ENCODE data around the gene MPRIP. TPM values are rescaled to one million over a fixed set of nuclear protein-coding genes. Genes with fewer than 3 reads are reported as not detected.
A peak's percentile ranks its signal among the peaks of the same experiment; 100 is the strongest.

MPRIP gene
- total and polyA plus RNA-seq, 8 donors: 80.2 to 518 (median 190) TPM

GRCh38 chr17:17071531-17072360 lies 29.5 kb downstream of the MPRIP start:
- no peak for DNase-seq
- intact Hi-C loops (cut with DNase I; ENCODE audit: low total_unique reads): no loop called here
- Histone ChIP-seq H3K4me1 (peaks cover 35 to 68% (median 60%) of the 10 kb centered on the region in 4 donors), H3K9me3 (no peaks in the 10 kb centered on the region), H3K4me3 (no peak overlapping the region), H3K27ac (no peak overlapping the region), H3K27me3 (no peaks in the 10 kb centered on the region), H3K36me3 (peaks cover 14 to 29% (median 24%) of the 10 kb centered on the region in 4 donors)
- 78 to 86% (median 85%) methylated on average over 9 to 14 of the region's 14 CpGs for WGBS, 5 donors
- no peak for TF ChIP-seq EP300 (IDR thresholded peaks at IDR 0.05)
- no peak for TF ChIP-seq POLR2AphosphoS5 (IDR thresholded peaks at IDR 0.05)
- no peak for TF ChIP-seq CTCF (IDR thresholded peaks at IDR 0.05)
- no peak for TF ChIP-seq POLR2A (IDR thresholded peaks at IDR 0.05)

- no peak overlapping the region for H3K27ac ChIP-seq
- TF ChIP-seq POLR2AphosphoS5 (IDR thresholded peaks at IDR 0.05) (no peak), CTCF (IDR thresholded peaks at IDR 0.05) (no peak), POLR2A (IDR thresholded peaks at IDR 0.05) (no peak), EP300 (IDR thresholded peaks at IDR 0.05) (no peak)
- H3K4me1 ChIP-seq: peaks cover 40 to 68% (median 62%) of the 10 kb centered on the region in 4 donors
- WGBS, 5 donors: 89 to 93% (median 91%) methylated on average over 5 of the region's 5 CpGs
- no peaks in the 10 kb centered on the region for H3K27me3 ChIP-seq
- no peak for DNase-seq
- H3K9me3 ChIP-seq: no peaks in the 10 kb centered on the region
- intact Hi-C loops (cut with DNase I; ENCODE audit: low total_unique reads): no loop called here
- H3K36me3 ChIP-seq: peaks cover 14 to 37% (median 31%) of the 10 kb centered on the region in 4 donors
- no peak overlapping the region for H3K4me3 ChIP-seq
These were observed 30.3 kb downstream of the MPRIP start for GRCh38 chr17:17072546-17072945.

GRCh38 chr17:17073030-17073564 lies 30.8 kb downstream of the MPRIP start:
- Histone ChIP-seq H3K27me3 (no peaks in the 10 kb centered on the region), H3K27ac (peak overlapping the region in 1 of 5 donors; percentile 10), H3K36me3 (peaks cover 17 to 43% (median 36%) of the 10 kb centered on the region in 4 donors), H3K4me1 (peaks cover 45 to 74% (median 68%) of the 10 kb centered on the region in 4 donors), H3K9me3 (no peaks in the 10 kb centered on the region), H3K4me3 (no peak overlapping the region)
- WGBS, 5 donors: 87 to 92% (median 90%) methylated on average over 11 to 12 of the region's 12 CpGs
- TF ChIP-seq EP300 (IDR thresholded peaks at IDR 0.05) (no peak), POLR2AphosphoS5 (IDR thresholded peaks at IDR 0.05) (no peak), POLR2A (IDR thresholded peaks at IDR 0.05) (no peak), CTCF (IDR thresholded peaks at IDR 0.05) (no peak)
- intact Hi-C loops (cut with DNase I; ENCODE audit: low total_unique reads): no loop called here
- no peak for DNase-seq

GRCh38 chr17:17073581-17074403 lies 31.5 kb downstream of the MPRIP start:
- intact Hi-C loops (cut with DNase I; ENCODE audit: low total_unique reads): no loop called here
- peaks cover 52 to 81% (median 75%) of the 10 kb centered on the region in 4 donors for H3K4me1 ChIP-seq
- H3K27ac ChIP-seq: peak overlapping the region in 1 of 5 donors; percentile 10
- WGBS, 5 donors: 67 to 81% (median 77%) methylated on average over 14 to 15 of the region's 15 CpGs
- H3K9me3 ChIP-seq: no peaks in the 10 kb centered on the region
- H3K4me3 ChIP-seq: no peak overlapping the region
- H3K27me3 ChIP-seq: no peaks in the 10 kb centered on the region
- no peak for DNase-seq
- TF ChIP-seq CTCF (IDR thresholded peaks at IDR 0.05) (no peak), EP300 (IDR thresholded peaks at IDR 0.05) (no peak), POLR2AphosphoS5 (IDR thresholded peaks at IDR 0.05) (no peak), POLR2A (IDR thresholded peaks at IDR 0.05) (no peak)
- H3K36me3 ChIP-seq: peaks cover 17 to 50% (median 41%) of the 10 kb centered on the region in 4 donors
